Stimulated activated CD4-positive, alpha-beta T cell treated with anti-CD3 and anti-CD28 coated beads, TNF-alpha, amount 100 ng/mL, for 4 hours (primary cell): ENCODE measurements around the gene CCDC86.

Experiments used
- DNase-seq, 3 experiments: peaks; one replicate each; pipeline ENCODE4 v3.0.0-alpha.2; 2020; ENCODE audit warnings: low read depth in 3 of 3

Gene CCDC86

DNA sequence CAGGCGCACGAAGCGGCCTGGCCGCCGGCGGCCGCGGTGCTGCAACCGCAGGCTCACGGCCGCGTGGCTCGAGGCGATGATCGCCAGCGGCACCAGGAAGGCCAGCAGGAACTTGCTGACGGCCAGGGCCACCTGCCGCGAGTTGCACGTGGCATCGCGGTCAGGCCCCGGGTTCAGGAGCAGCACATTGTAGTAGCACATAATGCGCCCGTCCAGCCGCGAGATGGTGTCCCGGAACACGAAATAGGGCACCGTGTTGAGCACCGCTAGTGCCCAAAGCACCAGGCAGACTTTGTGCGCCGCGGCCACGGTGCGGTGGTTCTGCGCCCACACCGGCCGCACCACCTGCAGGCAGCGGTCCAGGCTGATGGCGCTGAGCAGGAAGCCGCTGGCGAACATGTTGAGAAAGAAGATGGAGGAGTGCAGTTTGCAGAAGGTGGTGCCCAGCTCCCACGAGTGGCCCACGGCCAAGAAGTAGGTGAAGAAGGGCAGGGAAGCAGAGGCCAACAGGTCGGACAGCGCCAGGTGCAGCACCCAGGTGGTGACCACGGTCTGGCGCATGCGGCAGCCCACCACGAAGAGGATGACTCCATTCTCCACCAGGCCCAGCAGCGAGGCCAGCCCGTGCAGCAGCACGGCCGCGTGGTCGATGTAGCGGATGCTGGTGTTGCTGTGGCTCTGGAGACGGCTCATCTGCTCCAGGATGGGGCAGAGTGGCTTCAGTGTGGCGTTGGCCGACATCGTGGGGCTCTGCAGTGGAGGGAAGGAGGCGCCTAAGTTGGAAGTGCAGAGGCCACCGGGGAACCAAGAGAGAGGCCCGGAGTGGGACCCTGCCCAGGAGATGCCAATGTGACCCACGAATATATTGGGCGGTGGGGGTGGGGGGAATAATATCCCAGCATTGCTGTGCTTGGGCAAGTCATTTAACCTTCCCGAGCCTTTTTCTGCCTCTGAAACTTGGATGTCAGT, 11.4 kb downstream of the CCDC86 start:
- no peak for DNase-seq

- DNase-seq = no peak
These were observed 12.4 kb downstream of the CCDC86 start for GRCh38 chr11:60854140-60854846.

DNA sequence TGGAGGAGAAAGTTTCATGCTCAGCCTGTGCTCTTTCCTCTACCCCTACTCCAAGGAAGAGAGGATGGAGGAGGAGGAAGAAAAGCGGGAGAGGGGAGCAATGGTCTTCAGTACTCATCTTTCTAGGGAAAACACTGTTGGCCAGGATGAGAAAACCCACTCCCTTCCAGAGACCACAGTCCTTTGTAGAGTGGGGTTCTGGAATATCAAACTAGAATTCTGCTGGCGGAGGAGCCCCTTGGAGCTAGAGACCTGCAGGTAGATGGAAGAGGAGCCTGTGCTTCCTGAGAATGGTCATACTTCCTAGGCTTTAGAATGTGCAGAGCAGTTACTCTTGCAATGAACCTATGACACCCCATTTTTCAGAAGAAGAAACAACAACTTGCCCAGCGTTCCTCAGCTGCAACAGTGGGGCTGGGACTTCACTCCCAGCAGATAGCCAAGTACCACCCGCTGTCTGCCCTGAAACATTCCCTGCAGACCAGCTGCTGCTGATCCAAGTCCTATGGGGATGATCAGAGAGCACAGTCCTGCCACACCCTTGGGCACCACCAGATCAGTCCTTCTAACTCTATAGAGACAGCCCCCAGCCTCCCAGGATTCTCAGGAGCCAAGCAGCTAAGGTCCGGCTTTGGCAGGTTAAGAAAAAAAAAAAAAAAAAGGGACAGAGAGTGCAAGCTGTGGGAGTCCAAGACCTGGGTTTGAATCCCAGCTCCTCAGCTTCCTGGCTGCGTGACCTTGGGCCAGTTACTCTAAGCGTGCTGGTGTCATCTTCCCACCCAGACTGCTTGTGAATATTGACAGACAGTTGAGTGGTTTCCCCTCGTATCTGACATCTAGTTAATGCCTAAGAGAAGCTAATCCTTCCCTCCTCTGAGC, 13.2 kb downstream of the CCDC86 start:
- DNase-seq = no peak

GRCh38 chr11:60855726-60856633, 14.1 kb downstream of the CCDC86 start, which contains the start of gene PTGDR2:
PTGDR2 (minus strand) TSS chr11:60855950; CDS start chr11:60853722, 2,228 bp downstream.
- no peak for DNase-seq

DNA sequence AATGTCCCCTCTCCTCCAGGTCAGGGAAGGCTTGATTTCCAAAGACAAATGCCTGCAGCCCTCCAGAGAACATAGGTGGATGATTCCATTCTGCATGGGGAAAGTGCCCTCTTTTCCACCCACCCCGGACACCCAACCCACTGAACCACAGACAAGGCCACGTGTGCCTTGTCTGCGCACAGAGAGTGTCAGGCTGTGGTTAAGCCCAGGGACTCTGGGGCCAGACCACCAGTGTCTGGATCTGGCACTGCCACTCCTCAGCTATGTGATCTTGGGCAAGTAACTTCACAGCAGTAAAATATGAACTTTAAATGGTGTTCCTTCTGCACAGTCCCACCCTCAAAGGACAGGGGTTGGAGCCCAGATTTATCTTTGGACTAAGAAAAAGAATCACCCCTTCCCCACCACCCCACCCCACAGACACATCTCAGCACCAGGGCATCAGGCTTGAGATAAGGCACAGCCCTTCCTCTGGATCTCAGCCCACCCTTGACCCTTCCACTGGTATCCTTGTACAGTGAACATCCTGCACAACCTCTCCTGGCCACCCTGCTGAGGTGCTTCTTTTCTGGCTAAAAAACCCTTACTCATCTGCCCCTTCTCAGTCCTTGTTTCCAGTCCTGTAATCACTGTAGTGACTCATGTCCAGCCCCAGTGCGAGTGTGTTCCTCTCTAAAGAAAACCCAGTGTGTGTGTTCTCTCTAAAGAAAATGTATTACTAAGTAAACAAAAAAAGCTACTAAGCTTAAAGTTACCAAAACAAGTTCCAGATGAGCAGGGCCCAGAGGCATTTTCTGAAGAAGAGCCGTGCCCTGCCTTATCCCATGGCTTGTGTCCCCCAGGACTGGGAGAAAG, 15.7 kb downstream of the CCDC86 start:
- DNase-seq = no peak

GRCh38 chr11:60858236-60858635, 16.3 kb downstream of the CCDC86 start:
- no peak for DNase-seq

- DNase-seq = no peak
These were observed 17.0 kb downstream of the CCDC86 start for GRCh38 chr11:60858731-60859464.

GRCh38 chr11:60859616-60860250, 17.8 kb downstream of the CCDC86 start:
- no peak for DNase-seq

GRCh38 chr11:60860943-60861342, 19.0 kb downstream of the CCDC86 start:
- DNase-seq = no peak

DNA sequence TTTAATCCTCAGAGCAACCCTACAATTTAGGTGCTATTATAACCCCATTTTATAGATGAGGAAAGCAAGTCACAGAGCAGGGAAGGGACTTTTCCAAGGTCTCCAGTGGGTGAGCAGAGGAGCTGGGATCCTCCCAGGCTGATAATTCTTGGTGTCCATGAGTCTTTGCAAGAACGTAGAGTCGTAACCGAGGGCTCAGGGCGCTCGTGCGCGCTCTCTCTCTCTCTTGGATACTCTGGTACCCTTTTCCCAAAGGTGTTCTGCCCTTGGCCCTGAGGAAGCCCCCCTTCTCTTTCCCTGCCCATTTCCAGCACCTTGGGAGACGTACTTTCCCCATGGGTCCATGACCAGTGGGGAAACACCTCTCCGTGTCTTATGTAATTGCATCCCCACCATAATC, 20.3 kb downstream of the CCDC86 start:
- DNase-seq = no peak

DNA sequence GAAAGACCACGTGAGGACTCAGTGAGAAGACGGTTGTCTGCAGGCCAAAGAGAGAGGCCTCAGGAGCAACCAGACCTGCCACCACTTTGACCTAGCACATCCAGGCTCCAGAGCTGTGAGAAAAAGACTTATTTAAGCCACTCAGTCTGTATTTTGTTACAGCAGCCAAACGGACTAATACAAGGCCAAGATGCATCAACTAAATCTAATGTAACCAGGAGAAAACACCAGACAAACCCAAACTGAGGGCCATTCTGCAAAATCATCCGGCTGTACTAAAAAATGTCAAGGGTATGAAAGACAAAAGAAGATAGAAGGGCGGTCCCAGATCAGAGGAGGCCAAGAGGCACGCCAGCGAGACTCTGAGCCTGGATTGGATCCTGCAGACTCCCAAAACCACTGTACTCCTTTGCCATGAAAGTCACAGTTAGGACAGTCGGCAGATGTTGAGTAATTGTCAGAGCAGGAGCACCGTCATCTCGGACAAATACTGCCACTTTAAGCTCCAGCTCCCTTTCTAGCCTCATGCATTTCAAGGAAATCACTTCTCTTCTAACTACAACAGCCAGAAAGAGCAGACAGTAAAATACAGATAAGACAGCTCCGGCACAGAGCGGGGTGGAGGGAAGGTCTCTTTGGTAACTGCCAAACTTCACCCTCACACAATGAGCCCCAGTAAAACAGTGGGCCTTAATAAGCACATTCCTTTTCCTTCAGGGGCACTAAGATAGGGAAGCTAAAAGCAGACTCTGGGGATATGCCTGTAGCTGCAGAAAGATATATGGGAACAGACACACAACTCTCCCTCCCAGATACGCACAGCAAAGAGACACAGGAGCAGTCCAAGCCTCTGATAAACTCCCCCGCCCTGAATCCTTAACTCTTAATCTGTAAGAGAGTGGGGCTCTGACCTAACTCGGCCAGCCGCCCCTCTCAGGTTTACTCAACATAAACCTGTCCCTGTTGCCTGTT, 21.9 kb downstream of the CCDC86 start:
- DNase-seq = no peak

GRCh38 chr11:60864856-60865513, 23.1 kb downstream of the CCDC86 start:
- no peak for DNase-seq

DNA sequence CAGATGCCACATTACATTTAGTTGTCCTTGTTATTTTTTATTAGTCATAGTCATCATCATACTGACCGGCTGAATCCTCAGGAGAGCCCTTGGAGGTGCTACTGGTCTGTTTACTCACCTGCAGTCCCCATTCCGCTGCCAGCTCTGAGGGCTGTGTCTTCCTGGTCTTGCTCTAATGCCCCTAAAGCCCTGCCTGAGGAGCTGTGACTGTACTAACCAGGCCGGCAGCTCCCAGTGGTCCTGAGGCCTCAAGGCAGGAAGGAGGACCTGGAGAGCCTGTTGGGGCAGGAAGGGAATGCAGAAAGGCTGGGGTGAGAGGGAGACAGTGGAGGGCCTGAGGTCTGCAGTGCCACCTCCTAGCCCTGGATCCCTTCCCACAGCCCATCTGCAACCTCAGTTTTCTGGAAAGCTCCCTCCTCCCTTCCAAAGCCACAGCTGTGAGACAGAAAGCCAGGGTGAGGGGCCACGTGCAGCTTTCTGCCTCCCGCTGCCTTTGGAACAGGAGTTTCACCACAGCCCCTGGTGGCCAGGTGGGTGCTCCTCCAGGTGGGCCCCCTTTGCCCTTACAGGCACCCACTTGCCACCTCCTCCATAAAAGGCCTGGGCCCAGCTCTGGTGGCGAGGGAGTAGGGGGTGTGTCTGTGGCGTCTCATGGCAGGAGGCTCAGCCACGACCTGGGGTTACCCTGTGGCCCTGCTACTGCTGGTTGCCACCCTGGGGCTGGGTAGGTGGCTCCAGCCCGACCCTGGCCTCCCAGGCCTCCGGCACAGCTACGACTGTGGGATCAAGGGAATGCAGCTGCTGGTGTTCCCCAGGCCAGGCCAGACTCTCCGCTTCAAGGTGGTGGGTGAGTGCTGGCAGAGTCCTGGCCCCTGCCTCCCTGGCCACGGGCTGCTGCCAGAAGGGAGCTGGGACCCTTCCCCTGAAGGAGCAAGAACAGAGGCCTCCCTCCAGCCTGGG, 25.3 kb downstream of the CCDC86 start, which contains the start of gene ZP1:
ZP1 (plus strand) TSS at position 632 of the 960 bp plus-strand sequence; CDS start at position 652, 20 bp downstream.
- no peak for DNase-seq

DNA sequence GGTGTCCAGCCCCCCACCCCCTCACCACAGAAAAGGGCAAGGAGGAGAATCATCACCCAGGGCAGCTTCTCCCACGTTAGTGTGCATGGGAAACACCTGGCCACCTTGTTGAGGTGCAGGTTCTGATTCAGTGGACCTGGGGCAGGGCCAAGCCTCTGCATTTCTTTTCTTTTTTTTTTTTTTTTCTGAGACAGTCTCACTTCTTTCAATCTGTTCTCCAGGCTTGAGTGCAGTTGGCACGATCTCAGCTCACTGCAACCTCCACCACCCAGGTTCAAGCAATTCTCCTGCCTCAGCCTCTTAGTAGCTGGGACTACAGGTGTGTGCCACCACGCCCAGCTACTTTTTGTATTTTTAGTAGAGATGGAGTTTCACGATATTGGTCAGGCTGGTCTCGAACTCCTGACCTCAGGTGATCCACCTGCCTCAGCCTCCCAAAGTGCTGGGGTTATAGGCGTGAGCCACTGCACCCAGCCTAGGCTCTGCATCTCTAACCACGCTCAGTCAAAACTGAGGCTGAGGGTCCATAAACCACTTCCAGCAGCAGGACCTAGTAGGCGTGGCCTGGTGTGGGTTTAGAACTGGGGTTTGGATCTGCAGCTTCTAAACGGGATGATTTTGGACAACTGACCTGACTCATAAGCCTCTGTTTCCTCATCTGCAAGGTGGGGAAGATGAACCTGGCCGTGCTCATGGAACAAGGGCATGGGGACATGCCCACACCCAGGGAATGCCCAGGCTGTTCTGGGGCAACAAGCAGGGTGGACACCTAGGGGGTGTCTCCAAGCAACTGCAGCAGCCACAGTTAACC, 26.2 kb downstream of the CCDC86 start:
- DNase-seq = no peak
